HG03575 (cell line): ENCODE data around the gene APAF1.

ENCODE experiments used
- ATAC-seq: cut with Tn5 transposase; IDR thresholded peaks from one replicate; pipeline ENCODE4 v1.9.1; 2021; ENCODE audit not compliant: unreplicated experiment, insufficient number of reproducible peaks, low FRiP score; ENCODE audit errors: extremely low read depth

APAF1 gene

DNA sequence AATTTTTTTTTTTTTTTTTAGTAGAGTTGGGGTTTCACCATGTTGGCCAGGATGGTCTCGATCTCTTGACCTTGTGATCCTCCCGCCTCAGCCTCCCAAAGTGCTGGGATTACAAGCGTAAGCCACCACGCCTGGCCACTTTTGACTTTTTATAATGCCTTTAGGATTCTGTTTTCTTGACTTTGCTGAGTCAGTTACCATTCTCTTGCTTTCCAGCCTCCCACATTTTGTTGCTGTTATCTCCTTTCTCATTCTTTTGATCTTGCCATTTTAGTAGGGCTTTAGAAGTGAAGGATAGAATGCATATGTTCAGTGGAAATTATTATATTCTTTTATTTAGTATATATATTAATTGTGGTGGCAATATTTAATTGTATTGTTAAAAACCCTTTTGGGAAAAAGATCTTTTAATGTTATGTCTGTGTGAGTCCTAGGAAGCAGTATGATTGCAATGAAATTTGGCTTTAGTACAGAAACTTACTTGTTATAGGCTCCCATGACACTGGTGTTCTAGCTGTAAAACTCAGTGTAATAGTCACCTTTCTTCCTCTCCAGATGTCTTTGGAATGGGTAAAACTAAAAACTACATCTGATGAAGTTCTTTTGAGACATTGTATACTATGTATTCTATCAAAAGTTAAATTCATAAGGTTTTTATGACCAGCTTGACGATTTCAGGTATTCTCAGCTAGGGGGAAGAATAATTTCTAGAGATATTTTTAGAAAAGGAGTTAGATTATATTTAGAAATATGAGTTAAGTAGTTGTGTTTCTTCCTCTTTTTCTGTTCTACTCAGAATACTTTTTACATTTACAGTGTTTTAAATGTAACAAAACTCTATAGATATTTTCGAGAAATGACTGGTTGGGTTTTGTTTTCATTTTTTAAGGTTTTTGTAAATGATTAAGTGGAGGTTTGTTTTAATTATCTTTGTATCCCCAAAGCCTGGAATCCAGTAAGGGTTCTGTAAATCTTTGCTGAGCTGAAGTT lies 74.7 kb downstream of the APAF1 start:
- ATAC-seq: no peak

DNA sequence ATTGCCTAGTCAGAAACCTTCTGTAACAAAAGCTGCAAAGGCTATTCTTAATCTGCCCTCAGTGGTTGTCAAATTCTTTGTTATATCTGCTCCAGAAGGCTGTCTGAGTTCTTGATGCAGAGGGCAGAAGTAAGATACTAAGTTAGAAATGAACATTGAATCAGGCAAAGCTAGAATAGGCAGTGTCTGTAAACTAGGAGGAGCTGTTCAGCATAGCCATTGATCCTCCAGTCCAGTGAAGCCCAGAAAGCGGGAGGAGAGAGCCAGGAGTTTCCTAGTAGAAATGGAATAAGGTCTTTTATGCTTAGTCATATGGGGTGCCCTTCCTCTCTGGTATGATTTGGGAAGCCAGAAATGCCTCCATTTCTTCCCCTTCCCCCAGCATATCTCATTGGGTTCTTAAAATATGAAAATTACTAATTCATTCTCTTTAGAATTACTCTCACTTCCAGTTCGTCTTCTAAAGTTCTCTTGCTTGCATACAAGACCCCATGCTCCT lies 76.2 kb downstream of the APAF1 start:
- no peak for ATAC-seq

DNA sequence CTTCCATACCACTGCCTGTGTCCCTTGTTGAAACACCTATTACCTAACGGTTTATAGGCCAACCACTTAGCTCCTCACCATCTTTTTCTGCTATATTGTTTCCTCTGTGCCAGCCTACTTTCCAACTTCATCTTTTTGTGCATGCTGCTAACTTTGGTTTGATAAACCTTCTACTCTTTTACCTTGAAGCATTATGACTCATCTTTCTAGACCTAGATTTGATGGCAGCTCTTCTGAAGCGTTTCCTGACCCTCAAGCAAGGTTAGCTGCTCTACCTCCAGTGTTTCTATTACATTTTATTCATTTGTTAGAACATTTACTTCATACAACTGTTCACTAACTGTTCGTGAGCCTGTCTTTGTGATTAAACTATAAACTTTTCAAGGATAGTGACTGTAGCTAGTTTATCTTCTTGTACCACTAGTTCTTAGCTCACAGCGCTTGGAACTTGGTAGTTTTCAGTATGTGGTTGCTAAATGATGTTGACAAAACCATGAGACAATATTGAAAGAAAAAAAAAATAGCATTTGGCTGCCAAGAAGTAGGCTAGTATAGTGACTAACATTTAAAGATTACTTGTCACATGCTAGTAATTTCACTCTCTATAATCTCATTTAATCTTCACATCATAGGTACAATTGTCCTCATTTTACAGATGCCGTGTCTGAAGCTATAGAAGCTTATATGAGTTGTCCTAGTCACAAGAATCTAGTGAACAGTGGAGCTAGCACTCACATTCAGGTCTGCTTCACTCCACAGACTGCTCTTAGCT lies 79.5 kb downstream of the APAF1 start:
- ATAC-seq: no peak

- ATAC-seq: no peak
These were observed 80.6 kb downstream of the APAF1 start for GRCh38 chr12:98725476-98726247.

GRCh38 chr12:98727196-98727595 lies 82.1 kb downstream of the APAF1 start:
- no peak for ATAC-seq

- no peak for ATAC-seq
These were observed 85.3 kb downstream of the APAF1 start for GRCh38 chr12:98730412-98730811.

GRCh38 chr12:98733667-98734350 lies 88.7 kb downstream of the APAF1 start:
- no peak for ATAC-seq

DNA sequence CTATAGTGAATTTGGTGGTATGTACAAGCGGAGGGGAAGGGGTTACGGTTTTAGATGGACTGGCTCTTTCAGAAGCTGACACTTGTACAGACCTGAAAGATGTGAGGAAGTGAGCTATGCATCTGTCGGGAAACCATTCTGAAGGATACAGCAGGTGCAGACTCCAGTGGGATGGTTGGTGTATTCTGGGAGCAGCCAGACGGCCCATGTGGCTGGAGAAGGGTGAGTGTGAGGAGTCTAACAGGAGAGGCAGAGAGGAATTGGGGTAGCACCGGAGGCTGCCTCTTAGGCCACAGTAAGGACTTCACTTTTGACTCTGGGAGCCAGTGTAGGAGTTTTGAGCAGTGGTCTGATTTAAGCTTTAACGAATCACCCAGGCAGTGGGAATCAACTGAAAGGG lies 90.7 kb downstream of the APAF1 start:
- no peak for ATAC-seq

GRCh38 chr12:98736352-98737321 lies 91.5 kb downstream of the APAF1 start:
- no peak for ATAC-seq

- ATAC-seq: no peak
These were observed 92.2 kb downstream of the APAF1 start for GRCh38 chr12:98737322-98737712.

DNA sequence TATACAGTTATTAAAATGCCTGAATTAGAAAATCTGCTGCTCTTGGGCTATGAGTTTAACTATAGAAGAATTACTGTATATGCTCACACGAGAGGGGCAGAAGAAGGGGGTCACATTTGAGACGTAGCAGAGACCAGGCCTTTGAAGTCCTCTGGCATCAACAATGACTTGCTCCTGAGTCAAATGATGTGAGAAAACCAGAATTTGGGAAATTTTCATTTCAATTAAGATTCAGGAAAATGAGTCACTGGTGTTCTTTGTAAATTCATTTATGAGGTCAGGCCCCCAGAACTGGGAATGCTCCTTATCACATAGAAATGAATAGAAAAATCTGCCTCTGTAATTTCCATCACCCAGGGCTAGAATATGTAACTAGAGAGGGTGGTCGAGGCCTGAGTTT lies 92.9 kb downstream of the APAF1 start:
- no peak for ATAC-seq

GRCh38 chr12:98738539-98738938 lies 93.4 kb downstream of the APAF1 start:
- no peak for ATAC-seq

DNA sequence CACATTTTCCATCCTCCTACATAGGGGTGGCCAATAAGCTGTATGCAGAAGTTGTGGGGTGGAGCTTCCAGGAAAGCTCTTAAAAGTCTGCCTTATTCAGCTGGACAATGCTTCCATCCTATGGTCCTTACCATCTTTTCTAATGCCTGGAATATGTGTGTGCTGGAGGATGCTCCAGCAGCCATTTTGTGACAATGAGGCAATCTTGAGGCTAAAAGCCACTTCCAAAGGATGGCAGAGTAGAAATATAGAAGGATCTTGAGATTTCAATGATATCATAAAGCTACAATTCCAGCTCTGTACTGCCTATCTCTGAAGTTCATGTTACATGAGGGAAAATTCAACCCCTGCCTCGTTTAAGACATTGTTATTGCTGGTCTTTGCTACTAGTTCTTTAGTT lies 95.7 kb downstream of the APAF1 start:
- ATAC-seq: no peak

DNA sequence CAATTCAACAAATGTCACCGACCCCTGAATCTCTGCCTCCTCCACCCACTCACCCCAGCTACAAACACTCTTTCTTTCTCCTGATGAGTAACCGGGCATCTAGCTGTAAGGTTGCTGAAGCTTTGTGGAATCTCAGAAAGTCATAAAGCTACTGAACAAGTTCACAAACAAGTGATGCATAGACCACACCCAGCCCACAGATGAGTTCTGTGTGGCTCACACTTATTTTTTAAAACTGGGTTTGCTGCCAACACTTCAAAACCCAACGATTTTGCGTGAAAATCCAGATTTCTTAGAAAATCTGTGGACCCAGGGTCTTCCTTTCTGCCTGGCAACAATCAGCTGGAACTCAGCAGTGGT lies 96.1 kb downstream of the APAF1 start:
- ATAC-seq: no peak

- ATAC-seq: no peak
These were observed 96.6 kb downstream of the APAF1 start for GRCh38 chr12:98741556-98742265.

- no peak for ATAC-seq
These were observed 98.4 kb downstream of the APAF1 start for GRCh38 chr12:98743362-98743953.

DNA sequence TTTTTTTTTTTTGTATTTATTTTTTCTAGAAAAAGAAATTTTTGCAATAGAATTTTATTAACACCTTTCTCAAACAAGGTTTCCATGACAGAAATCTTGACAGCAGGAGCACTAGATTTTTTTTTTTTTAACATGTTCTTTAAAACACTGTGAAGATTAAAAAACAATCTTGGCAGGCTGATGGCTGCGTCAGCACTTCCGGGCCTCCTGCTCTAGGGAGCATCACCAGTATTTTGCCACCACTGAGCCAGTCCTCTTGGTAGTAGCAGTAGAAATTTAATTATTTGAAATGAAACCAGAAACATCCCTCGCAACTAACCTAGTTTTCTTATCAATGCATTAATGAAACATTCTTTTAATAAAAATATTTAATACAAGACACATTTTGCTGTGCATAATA lies 99.6 kb downstream of the APAF1 start:
- ATAC-seq: no peak
